Anterior cingulate cortex (tissue), 58 donors: ENCODE measurements around the gene SEMA3C.

Experiments
- DNase-seq, 58 donors: peaks; one replicate each; lab custom pipeline; 2025; lab: John Stamatoyannopoulos, UW

The SEMA3C gene

GRCh38 chr7:80721883-80722615, 196.8 kb downstream of the SEMA3C start:
- DNase-seq: peak in 20 of 58 donors; percentile 0 to 35 (median 6)

GRCh38 chr7:80720146-80720545, 198.7 kb downstream of the SEMA3C start:
- no peak for DNase-seq

DNA sequence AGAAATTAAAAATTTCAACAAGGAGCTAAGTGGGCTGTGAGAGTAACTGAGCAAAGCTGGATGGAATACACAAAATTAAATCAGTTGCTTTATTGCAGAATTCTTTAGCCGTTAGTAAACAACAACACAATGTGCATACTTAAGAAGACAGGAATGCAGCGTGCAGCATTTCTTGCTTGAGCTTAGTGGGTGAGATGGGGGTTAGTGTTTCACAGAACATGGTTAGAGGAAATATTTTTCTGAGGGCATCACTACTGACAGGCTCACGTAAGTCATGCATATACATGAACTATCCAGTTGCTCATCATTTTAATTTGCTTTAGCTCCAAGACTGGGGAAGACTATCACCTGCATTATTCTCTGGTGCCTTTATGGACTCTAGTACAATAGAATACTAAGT, 199.6 kb downstream of the SEMA3C start:
- no peak for DNase-seq

DNA sequence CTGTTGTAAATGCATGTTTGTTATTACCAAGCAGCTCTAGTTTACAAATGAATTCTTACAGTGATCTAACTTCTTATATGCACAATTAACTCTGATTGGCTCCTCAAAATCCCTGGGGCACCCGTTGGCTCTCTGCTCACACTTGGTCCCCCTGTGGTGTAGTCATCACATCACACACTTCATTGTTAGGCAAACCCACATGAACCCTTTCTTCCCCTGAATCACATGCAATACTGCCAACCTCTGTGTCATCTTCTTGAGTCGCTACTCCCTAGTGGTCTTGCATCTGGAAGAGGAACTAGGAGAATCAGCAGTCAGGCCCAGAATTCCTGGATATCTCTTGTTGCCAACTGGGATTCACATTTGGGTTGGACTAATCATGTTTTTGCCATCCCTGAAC, 207.3 kb downstream of the SEMA3C start:
- no peak for DNase-seq

GRCh38 chr7:80708123-80708522, 210.7 kb downstream of the SEMA3C start:
- no peak for DNase-seq

DNA sequence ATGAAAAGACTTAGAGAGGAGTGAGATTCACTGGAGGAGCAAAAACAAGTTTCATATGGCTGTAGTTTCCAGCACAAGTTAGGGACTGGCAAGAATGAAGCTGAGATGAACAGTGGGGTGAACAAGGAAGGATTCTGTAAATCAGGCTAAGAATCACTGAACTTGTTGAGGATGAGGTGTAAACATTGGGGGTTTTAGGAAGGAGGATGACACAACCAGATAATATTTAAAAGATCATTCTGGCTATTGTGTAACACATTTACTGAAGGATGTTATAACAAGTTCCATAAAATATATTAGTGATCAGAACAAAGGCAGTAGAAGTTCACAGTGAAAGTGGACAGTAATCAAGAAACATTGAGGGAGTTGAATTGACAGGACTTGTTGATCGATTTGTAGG, 211.5 kb downstream of the SEMA3C start:
- no peak for DNase-seq

DNA sequence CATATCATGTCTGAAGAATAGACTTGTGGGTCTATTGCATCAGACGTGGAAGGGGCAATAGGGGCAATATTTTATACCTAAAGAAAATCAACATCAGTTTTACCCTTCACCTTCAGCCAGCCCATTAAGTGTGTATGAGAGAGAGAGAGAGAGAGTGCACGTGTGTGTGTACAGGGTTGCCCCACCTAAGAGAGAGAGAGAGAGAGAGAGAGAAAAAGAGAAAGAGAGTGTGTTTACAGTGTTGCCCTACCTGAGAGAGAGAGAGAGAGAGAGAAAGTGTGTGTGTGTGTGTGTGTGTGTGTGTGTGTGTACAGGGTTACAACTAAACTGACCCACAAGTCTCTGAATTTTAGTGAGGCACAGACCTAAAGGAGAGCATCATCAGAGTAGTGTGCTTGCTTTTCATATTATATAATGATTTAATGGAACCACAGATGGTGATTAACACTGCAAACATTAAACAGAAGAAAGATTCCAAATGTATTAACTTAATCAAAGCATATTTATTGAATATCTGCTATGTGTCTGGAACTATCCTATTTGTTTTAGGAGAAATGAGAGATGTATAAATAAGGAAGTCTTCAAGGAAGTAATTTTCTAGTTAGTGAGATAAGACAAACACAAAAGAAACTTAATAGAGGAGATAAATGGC, 213.6 kb downstream of the SEMA3C start:
- no peak for DNase-seq

DNA sequence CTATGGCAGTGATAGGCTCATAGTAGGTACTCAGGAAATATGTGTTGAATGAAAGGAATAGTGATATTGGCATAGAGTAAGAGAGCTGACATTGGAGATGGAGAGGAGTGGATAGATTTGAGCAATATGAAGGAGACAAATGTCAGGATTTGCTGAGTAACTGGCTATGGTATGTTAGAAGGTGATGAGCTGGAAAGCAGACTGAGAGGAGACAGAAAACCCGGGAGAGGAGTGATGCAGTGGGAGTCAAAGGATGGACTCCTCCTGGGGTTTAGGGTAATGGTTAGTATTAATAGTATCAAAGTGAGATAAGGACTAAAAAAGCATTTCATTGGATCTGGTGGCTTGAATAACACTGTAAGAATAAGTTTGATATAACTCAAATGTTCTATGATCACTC, 215.6 kb downstream of the SEMA3C start:
- DNase-seq: no peak

DNA sequence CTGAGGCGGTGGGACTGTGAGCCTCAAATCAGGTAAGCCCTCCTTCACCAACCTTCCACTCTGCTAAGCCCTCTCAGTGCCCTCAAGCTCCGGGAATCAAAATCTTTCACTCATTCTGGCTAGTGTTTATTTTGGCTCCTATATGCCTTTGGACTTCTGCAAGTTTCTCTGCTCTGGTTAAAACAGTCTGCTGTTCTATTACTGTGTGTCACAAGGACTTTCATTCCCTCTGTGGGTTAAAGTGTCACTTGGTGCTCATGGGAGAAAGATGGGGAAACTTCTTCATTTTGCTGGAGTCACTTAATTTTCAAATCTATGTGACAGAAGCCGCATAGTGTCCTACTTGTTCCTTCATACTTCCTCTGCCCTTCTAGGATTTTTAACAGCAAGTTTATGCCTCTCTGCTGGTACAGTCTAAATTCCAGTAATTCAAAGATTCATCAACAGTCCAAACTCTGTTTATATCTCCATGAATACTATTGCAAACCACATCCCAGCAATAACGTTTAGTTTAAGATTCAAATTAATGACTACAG, 219.1 kb downstream of the SEMA3C start:
- no peak for DNase-seq

DNA sequence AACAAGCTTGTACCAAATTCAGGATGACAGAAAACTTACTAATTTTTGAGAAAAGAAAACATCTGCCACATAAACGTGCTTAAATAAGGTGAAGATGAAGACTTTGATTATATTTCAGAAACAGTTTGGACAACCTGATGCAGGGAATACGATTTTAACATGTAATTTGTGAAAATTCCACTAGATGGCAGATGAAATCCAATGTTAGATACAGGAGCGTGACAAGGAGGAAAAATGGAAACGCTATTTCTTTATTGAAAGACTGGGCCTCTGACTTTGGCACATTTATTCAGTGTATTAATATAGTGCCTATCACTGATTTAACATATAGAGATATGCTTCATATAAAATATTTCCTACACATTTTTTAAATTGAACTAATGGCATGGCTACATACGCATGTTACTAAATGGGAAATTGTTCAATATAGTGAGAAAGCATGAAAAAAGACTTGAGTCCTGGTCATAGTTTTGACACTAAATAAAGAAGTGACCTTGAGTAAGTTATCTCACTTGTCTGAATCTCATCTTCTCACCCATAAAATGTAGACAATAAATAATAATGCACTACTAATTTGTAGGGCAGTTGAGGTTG, 219.7 kb downstream of the SEMA3C start:
- peak in 2 of 58 donors; percentile 19 for DNase-seq
